Gastrocnemius medialis (tissue), 4 donors: Measurements from ENCODE around the gene DDX39A.

Experiments used
- POLR2A ChIP-seq, 2 donors: fragments of 450-650 bp; IDR thresholded peaks; one replicate each; pipeline ENCODE4 v1.6.1; 2017; ENCODE audit warnings: antibody characterized with exemption in 2 of 2, mild to moderate bottlenecking in 2 of 2, moderate library complexity in 2 of 2
- TF ChIP-seq, protein P1 (sequence below), 5 experiments: fragments of 450-650 bp in 3 of 5; fragments of 200-600 bp in 2 of 5; sonication (generic) in 2 of 5; IDR thresholded peaks in 4 of 5; conservative IDR thresholded peaks in 1 of 5; 1 replicate in 4 of 5; 2 replicates in 1 of 5; pipeline ENCODE4 v1.5.1; 2016 to 2019; ENCODE audit warnings: antibody characterized with exemption in 5 of 5, mild to moderate bottlenecking in 3 of 5, moderate library complexity in 3 of 5

DNA sequence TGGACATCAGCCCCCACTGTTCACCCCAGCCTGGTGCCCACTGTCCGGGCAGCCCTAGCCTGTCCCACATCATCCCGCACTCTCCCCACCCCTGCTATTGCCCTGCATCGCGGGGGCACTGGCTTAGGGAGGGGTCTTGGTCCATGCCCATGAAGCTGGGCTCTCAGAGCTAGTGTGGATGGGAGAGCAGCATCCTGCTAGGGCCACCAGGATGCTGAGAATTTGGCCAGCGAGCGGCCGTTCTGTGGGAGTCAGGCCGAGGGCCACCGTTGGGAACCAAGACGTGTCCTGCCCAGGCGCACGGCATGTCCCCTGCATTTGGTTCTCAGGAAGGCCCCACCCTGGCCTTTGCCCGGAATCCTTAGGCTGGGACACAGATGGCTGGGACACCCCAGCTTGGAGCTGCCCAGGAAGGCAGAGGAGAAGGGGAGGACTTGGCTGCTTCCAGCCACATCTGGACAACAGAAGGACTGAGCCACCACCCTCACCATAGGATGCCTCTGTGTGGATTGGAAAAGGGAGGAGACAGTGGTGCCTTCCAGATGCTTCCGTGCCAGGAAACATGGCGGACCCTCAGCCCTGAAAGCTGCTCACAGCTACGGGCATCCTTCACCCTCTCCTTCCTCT, 23.3 kb downstream of the DDX39A start:
- TF ChIP-seq, protein P1, sequence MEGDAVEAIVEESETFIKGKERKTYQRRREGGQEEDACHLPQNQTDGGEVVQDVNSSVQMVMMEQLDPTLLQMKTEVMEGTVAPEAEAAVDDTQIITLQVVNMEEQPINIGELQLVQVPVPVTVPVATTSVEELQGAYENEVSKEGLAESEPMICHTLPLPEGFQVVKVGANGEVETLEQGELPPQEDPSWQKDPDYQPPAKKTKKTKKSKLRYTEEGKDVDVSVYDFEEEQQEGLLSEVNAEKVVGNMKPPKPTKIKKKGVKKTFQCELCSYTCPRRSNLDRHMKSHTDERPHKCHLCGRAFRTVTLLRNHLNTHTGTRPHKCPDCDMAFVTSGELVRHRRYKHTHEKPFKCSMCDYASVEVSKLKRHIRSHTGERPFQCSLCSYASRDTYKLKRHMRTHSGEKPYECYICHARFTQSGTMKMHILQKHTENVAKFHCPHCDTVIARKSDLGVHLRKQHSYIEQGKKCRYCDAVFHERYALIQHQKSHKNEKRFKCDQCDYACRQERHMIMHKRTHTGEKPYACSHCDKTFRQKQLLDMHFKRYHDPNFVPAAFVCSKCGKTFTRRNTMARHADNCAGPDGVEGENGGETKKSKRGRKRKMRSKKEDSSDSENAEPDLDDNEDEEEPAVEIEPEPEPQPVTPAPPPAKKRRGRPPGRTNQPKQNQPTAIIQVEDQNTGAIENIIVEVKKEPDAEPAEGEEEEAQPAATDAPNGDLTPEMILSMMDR (IDR thresholded peaks at IDR 0.05 in 4 of 5, conservative IDR thresholded peaks at IDR 0.05 in 1 of 5): no peak
- no peak for TF ChIP-seq POLR2A (IDR thresholded peaks at IDR 0.05)
